ENCODE data around the gene CLPTM1.

GRCh38 chr19:45041125-45041524 is 85.9 kb downstream of the CLPTM1 start:
- TF ChIP-seq POLR2AphosphoS5 (IDR thresholded peaks at IDR 0.05; ENCODE audit: low read depth, low read length) (no peak), TAF1 (IDR thresholded peaks at IDR 0.05; ENCODE audit: borderline replicate concordance, insufficient read depth, low read length) (no peak), SIN3A (IDR thresholded peaks at IDR 0.05; ENCODE audit: borderline replicate concordance, insufficient read depth, low read length) (no peak), FOXP2 (optimal IDR thresholded peaks at IDR 0.05; ENCODE audit: borderline replicate concordance, extremely low read depth, extremely low read length, insufficient read depth) (no peak)
- TF ChIP-seq, protein P1, sequence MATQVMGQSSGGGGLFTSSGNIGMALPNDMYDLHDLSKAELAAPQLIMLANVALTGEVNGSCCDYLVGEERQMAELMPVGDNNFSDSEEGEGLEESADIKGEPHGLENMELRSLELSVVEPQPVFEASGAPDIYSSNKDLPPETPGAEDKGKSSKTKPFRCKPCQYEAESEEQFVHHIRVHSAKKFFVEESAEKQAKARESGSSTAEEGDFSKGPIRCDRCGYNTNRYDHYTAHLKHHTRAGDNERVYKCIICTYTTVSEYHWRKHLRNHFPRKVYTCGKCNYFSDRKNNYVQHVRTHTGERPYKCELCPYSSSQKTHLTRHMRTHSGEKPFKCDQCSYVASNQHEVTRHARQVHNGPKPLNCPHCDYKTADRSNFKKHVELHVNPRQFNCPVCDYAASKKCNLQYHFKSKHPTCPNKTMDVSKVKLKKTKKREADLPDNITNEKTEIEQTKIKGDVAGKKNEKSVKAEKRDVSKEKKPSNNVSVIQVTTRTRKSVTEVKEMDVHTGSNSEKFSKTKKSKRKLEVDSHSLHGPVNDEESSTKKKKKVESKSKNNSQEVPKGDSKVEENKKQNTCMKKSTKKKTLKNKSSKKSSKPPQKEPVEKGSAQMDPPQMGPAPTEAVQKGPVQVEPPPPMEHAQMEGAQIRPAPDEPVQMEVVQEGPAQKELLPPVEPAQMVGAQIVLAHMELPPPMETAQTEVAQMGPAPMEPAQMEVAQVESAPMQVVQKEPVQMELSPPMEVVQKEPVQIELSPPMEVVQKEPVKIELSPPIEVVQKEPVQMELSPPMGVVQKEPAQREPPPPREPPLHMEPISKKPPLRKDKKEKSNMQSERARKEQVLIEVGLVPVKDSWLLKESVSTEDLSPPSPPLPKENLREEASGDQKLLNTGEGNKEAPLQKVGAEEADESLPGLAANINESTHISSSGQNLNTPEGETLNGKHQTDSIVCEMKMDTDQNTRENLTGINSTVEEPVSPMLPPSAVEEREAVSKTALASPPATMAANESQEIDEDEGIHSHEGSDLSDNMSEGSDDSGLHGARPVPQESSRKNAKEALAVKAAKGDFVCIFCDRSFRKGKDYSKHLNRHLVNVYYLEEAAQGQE (IDR thresholded peaks at IDR 0.05; ENCODE audit: insufficient read depth in 1 of 2, low read depth in 2 of 2, low read length in 2 of 2) = no peak
